ENCODE data around the gene KDF1.

Gene KDF1, protein sequence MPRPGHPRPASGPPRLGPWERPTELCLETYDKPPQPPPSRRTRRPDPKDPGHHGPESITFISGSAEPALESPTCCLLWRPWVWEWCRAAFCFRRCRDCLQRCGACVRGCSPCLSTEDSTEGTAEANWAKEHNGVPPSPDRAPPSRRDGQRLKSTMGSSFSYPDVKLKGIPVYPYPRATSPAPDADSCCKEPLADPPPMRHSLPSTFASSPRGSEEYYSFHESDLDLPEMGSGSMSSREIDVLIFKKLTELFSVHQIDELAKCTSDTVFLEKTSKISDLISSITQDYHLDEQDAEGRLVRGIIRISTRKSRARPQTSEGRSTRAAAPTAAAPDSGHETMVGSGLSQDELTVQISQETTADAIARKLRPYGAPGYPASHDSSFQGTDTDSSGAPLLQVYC

DNA sequence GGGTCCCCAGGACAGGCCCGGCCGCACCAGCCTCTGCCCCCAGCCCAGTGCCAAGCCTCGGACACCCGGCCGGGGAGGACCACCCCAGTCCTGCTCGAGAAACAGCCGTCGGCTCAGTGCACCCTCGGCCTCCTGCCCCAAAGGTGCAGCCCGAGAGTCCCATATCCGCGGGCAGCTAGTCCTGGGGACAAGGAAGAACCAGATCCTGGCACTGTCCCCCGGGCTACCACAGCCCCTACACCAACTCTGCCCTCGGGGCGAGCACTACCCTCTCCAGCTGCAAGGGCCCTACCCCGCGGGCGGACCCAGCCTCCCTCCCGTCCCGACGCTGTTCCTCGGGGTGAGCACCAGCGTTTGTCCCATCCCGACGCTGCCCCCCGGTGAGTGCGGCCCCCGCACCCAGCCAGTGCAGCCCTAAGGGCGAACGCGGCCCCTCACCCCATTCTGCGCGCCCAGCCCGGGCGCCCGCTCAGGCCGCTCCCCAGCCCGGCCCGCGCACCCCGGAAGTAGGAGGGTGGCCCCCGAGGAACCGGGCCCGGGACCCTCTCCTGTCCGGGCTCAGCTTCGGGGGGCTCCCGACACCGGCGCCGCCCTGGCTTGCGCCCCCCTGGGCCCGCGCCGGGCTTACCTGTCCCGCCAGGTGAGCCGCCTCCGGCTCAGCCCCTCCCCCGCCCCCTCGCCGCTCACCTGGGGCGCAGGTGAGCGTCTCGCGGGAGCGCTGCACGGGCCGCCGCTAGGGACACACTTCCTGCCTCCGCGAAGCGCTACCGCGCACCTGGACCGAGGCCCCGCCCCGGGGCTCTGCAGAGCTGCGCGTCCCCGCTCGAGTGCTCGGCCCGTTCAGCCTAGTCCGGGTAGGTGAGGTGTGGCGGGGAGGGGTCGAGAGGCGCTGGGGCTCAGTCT, at the start of gene KDF1:
KDF1 (minus strand) TSS at position 747 of the 903 bp plus-strand sequence. CDS start 8,088 bp downstream, outside the sequence.
- DNase-seq (ENCODE audit: low read depth in 2 of 2): no peak

DNA sequence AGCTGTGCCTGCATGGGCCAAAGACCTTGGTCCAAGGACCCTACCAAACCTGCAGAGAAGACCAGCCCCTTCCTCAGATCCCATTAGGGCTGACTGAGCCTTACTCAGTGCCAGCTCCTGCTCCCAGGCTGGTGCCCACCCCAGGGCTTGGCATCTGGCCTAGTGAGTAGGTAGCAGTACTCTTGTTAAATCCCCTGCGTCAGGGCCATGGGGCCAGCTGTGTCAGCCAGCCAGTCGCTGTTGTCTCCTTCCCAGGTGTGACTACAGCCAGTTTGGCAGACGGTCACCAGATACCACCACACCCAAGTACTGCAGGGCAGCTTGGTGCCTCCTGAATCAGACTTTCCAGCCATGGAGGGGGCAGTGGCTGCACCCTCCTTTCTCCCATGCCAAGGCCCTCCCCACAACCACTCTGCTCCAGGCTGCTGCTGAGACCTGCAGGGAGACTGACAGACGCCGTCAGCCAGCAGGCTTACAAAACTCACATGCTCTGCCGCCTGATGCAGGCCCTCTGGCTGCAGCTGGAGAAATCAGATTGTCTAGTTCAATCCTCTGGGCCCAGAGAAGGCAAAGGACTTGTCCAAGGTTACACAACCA, 49.4 kb upstream of the KDF1 start:
- DNase-seq (ENCODE audit: low read depth in 2 of 2): no peak

DNA sequence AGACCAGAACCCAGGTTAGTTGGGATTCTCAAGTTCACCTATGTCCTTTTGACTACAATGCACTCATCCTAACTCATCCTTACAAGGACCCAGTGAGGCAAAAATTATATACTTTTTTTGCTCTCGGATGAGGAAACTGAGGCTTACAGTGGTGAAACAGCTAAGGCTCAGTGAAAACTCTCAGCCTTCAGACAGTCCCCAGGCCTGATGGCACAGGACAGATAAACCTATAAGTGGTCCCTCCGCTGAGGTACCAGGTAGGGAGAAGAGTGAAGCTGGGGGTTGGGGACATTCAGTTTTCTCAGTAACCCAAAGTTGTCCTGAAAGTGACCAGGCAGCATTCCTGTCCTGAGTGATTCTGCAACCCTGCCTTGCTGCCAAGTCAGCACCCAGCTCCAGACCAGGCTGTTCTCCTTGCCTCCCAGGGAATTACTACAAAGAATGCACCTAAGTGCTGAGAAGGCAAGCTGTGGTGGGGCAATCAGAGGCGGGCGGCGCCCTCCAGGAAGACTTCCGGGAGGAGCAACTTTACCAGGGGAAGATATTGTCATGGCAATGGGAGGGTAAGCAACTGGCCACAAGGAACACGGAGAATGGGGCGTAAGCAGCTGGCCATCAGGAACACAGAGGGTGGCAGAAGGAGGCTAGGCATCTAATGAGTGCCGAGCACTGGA, 47.8 kb upstream of the KDF1 start:
- no peak for DNase-seq (ENCODE audit: low read depth in 2 of 2)

DNA sequence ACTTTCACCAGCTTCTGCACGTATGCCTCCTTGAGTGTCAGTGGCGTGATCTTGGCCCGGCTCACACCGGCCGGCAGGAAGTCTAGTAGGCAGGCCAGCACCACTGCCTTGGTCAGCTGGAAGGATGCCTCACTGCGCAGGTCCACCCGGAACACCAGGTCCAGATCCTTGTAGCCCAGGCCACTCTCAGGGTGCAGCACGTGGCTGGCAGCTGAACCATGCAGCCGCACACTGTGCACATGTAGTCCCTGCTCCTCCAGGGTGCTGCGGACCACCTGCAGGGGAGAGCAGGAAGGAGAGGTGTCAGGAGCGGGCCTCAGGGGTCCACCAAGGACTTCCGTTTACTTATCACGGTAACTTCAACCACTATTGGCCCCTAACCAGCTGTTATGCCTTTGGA, 46.4 kb upstream of the KDF1 start:
- no peak for DNase-seq (ENCODE audit: low read depth in 2 of 2)

DNA sequence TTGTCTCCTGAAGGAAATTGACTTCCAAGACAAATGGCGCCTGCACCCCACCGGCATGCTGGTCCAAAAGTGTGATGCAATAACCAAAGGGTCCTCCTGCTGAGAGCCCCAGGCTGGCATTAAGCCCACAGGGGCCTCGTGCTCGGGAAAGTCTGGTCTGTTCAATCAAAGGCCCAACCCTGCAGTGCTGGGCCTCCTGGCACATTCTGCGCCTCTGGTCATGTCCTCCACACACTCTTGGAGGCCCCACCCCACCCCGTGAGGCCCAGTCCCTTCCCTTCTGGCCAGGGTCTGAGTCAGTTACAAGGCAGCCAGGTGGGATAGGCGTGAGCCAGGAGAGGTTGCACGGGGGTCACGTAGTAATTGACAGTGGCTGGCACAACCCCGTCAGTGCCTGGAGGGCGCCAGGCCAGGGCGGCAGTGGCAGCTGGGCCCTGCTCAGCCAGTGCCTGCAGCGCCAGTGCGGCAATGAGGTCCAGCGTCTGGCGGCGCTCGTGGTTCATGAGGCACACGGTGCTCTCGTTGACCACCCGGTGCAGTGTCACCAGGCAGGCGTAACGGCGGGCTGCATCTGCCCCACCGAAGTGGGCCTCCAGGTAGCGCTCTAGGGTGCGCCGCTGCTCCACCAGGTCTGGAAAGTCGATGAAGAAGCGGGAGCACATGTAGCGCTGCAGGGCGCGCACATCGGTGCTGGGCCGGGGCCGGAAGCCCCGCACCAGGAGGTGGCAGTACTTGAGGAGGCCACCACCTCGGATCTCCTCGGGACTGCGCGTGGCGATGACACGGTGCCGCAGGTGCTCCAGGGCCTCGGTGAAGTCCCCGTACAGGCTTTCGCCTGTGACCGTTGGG, 45.6 kb upstream of the KDF1 start:
- DNase-seq (ENCODE audit: low read depth in 2 of 2): no peak

DNA sequence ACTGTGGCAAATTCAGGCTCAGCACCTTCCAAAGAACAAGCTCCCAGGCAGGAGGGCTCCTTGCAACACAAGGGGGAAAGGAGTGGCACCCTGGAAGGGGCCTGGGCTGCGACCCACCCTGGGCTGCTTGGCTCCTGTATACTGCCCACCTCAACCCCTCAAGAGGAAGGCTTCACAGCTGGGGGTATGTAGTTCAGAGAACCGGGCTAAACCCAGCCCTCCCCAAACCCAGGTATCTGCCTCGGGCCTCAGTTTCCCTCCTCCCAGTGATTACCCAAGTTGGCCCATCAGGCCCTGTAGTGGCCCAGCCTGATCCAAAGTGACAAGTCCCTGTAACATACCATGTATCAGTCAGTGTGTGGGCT, 44.9 kb upstream of the KDF1 start:
- no peak for DNase-seq (ENCODE audit: low read depth in 2 of 2)

DNA sequence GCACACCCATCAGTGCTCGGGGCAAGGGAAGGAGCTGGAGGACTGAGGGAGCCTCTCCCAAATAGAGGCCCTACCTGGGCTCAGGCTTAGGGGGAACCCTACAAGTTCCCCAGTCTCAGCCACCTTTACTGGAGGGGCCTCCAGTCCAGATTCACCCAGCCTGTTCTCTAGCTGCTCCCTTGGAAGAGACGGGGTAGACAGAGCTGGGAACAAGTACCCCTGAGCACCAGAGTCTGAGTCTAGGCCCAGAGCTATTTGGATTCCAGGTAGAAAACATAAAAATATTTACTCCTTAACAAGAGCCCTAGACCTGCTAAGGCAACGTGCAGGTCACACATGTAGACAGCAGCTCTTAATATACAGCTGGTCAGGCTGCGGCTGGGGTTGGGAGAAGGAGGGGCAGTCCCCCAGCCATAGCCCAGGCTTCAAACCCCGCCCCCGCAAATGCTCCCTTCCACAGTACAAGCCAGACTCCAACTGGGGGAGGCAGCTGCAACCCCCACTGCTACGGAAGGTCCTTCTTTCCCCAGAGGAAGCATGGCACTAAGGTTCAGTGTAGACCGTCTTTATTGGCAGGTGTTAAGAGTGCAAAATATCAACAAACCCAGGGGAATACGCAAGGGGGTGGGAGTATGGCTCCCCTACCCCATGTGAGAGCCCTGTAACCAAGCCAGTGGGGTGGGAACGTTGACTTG, 44.4 kb upstream of the KDF1 start:
- no peak for DNase-seq (ENCODE audit: low read depth in 2 of 2)

DNA sequence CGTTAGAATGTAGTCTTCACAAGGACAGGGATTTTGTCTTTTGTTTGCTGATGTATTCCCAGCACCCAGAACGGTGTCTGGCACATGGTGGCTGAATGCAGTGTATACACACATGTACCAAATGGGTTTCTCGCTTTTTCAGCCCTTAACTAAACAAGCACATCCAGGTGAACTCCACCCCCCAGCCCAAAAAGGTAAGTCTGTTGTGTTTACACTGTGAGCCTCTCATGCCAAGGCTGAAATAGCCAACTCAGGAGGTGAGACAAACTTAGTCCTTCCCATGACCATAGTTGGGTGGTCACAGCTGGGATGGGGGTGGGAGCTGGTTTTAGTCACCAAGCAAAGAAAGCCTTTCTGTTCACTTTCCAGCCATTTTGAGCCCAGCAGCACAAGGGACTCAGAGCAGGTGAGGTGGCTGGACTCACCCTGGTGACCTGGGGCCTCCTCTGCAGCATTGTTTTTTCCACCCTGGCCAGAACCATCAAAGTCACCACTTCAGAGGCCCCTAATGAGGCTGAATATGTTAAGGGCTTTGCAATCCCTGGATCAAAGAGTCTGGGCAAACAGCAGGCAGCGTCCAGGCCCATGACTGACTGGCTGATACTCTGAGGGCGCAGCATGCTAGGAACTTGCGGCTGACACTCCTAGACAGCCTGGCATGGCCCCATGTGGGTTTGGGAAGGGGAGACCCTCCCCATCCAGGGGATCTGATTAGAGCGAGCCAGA, 43.6 kb upstream of the KDF1 start:
- DNase-seq (ENCODE audit: low read depth in 2 of 2): no peak

DNA sequence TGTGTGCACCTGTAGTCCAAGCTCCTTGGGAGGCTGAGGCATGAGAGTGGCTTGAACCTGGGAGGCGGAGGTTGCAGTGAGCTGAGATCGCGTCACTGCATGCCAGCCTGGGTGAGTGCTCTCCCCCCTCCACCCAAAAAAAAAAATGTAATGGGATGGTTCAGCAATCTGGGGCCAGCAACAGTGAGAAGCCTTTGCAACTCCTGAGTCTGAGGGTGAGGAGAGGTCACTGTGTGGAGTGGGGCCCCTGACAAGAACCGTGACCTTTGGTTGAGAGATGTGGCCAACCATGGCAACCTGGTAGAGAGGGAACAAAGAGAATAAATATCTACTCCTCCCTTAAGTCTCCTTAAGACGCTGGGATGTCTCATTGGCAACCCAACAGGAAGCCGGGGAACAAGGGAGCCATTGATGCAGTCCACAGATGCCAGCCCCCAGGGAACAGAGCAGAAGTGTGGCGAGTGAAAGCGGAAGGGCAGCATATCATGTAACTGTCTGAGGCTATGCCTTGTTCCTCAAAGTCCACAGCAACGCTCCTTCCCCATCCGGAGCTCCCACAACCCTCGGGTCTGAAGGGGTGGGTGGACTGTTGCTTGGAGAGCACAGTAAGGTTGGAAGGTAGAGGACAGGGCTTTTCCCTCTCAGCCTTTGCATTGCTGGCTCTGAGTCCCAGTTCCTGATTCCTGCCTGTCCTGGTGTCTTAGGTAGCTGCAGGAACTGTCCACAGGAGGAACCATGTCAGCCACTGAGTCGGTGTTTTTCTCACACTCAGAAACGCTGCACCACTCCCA, 41.5 kb upstream of the KDF1 start:
- no peak for DNase-seq (ENCODE audit: low read depth in 2 of 2)

DNA sequence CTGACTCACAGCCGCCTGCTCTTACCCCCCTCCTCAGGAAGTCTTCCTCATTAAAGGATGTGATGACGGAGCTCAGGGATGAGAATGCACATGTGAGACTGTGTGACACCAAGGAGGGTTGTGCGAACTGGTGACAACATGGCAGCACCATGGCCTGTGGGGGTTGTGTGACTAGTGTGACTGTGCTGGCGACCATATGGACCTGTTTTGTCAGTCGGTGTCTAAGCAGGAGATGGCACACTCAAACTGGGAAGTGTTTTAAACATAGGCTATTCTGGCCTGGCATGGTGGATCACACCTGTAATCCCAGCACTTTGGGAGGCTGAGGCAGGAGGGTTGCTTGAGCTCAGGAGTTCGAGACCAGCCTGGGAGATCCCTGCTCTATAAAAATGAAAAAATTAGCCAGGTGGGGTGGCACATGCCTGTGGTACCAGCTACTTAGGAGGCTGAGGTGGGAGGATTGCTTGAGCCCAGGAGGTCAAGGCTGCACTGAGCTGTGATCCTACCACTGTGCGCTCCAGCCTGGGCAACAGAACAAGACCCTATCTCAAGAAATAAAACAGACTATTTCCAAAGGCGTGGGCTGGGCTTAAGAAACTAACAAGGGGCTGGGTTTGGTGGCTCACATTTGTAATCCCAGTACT, 40.7 kb upstream of the KDF1 start:
- DNase-seq (ENCODE audit: low read depth in 2 of 2): no peak

DNA sequence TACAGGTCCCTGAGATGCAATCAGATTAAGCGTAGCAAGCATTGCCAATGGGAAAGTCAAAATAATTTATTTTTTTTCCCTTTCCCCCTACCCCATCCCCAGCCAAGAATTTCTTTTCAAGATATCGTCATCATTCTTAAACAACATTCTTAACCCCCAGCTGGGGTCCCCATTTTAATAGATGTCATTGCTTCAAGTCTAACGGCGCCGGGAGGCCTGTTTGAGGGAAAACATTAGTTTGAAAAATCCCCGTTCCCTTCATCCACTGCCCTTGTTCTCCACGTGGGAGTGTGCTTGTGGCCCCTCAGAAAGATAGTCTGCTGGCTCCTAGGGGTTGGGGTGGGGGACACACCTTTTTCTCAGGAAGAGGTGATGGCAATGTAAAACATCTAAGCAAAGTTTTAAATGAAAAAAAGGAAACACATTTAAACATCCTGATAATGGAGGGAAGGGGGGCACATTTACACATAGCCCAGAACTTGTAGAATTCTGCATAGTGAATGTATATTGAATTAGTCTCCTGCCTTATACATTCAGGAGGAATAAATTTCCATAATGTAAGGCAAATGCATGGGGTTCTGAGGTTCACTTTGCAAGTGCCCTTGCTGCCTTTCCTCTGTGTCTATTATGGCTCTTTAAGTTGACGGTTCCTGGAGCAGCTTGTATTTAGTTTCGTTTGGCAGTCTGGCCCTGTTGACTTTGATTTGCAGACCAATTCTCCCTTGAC, 40.0 kb upstream of the KDF1 start:
- DNase-seq (ENCODE audit: low read depth in 2 of 2): no peak

DNA sequence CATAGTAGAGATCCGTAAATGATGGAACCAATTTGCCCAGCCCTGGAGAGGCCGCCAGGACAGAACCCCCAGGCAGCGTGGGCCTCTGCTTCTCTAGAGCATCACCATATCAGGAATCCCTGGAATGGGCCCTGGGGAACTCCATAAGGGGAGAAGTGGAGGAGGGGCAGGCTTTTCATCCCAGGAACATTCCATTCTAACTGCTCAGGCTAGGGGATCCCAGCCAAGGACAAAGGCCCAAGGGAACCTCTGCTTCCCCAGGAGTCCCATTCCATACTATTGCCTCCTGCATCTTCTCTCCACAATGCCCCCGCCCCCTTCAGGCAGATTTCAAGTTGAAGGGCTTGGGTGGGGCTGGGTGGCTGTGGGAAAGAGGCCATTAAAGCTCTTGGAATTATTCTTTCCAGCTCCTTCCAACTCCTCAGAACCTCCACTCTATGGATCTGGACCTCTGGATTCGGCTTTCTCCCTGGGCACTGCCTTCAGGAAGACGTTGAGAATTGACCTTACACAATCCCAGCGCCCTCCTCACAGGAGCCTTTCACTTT, 39.2 kb upstream of the KDF1 start:
- DNase-seq (ENCODE audit: low read depth in 2 of 2): peak; percentile 98 to 99

DNA sequence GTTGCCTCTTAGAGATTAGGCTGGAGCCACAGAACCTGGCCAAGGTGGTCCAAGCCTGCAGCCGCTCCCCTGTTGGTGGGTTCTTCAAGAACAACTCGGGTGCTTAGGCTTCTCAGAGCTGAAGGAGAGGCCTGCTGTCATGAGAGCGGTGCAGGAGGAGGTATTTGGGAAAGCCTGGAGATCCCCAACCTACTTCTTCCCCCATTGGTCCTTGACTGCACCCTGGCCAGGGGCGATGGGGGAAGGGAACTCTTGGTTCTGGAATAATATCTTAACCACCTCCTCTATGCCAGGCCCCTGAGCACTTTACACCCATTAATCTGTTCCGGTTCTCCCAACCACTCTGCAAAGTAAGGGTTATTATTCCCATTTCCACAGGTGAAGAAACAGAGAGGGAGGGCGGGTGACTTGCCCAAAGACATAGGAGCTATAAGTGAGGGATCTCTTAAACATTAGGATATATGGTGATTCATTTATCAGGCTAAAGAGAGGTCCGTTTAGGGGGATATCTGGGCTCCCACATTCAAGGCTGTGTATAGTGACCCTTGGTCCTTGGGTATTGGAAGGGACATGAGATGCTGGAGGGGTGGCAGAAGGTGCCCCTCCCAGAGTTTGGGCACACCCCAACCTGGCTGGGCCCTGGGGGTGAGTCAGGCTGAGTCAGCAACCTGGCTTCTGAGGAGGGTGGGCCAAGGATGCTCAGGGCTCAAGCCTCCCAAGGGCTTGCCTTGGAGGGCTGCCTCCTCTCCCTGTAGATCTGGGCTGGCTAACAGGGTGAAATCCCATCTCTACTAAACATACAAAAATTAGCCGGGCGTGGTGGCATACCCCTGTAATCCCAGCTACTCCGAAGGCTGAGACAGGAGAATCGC, 38.4 kb upstream of the KDF1 start:
- no peak for DNase-seq (ENCODE audit: low read depth in 2 of 2)

DNA sequence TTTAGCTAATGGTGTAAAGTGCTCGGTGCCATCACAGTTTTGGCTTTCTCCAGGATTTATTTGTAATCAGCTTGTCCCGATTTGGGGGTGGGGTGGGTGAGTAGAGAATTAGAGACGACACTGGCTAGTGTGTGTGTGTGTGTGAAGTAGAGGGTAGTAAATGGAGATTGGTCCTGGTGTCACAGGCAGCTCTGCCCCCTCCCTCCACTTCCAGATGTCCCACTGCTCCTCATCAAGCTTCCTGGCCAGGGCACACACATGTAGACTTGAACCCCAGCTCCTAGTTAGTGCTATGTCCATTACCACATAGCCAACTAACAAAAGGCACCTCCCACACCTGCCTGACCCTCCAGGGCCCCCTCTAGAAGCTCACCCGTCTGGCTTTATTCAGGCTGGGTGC, 36.4 kb upstream of the KDF1 start:
- DNase-seq (ENCODE audit: low read depth in 2 of 2): no peak

DNA sequence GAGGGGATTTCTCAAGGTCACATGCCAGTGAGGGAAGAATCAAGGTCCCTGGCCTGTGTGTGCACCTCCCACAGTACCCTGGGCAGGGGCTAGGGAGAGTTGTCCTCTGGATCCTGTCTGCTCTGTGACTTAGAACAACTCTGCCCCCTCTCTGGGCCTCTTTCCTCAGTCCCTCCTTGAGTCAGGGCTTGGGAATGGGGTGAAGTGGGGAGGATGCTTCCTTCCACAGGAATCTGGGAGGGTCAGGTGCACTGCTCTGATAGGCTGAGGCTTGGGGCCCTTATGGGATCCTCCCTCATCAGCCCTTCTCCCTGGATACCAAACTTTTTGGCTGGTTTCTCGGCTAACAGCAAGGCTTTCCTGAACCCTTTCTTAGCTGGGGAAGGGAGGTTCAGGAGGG, 35.8 kb upstream of the KDF1 start:
- DNase-seq (ENCODE audit: low read depth in 2 of 2): no peak

DNA sequence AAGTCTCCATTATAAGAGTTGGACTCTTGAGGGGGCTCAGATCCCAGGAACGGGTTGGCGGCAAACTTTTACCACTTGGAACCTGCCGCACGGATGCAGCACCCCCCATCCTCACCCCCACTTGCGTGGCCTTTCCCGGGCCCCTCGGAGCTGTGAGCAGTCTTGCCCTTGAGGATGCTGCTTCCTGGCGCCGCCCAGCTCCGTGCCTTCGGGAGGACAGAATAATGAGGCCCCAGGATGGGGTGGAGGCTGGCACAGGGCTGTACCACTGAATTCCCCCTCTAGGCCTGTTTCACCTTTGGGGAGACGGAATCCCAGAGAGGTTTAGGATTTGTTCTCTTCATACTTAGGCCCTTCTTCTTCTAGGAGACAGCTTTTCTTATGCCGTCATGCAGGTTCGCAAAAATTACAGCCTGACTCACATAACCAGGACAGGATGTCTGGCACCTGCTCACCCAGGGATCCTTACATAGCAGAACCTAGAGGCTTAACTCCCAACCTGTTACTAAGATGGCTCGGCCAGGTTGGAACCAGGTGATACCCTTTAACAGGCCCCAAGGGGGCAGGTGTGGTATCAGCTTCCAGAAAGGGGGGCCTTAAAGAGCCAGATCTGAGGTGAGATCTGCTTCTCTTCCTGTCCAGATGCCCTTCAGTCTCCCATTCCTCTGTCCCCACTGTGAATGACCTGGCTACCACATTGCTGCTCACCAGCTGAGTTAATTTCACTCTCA, 34.7 kb upstream of the KDF1 start:
- DNase-seq (ENCODE audit: low read depth in 2 of 2): no peak
